Measurements from ENCODE around the gene EXOSC2.

Gene EXOSC2

GRCh38 chr9:130751631-130752355 is 58.2 kb downstream of the EXOSC2 start:
- H3K36me3 ChIP-seq (ENCODE audit: control insufficient read depth in 2 of 2, insufficient read depth in 2 of 2, low read length in 2 of 2) = no peaks in the 10 kb centered on the region

More at GRCh38 chr9:130751631-130752355, 58.2 kb downstream of the EXOSC2 start:
- Histone ChIP-seq H3K27ac (ENCODE audit: low read length) (no peak overlapping the region), H3K9ac (ENCODE audit: low read length in 2 of 2) (no peak overlapping the region), H3K27me3 (ENCODE audit: control insufficient read depth in 1 of 2, insufficient read depth in 2 of 2, low read length in 2 of 2) (no peaks in the 10 kb centered on the region), H3K4me1 (ENCODE audit: control insufficient read depth, insufficient read depth, low read length) (peaks cover 6% of the 10 kb centered on the region), H3K9me3 (ENCODE audit: control insufficient read depth in 2 of 2, low read length in 2 of 2) (no peaks in the 10 kb centered on the region), H3K4me3 (ENCODE audit: low read length in 2 of 2) (no peak overlapping the region)

Measured in stomach smooth muscle (tissue), 2 donors.